PC-3 (cell line): ENCODE results near the gene ZNF330. TPM values are rescaled to one million over a fixed set of nuclear protein-coding genes. Genes with fewer than 3 reads are reported as not detected.
"Not testable (repeated sequence)": the region's sequence is repeated elsewhere in the genome, so short reads cannot be mapped to it uniquely, and the experiment has no call there.

Source experiments
- ATAC-seq: fragments of 200-7000 bp; cut with Tn5 transposase; 2 replicates; pipeline ENCODE4 v1.9.1; 2020; ENCODE audit warnings: mild to moderate bottlenecking, moderate library complexity
- BruUV-seq: library from RNA; stranded (reverse); fragments of 400-500 nt; replicated peaks from 2 replicates; lab custom pipeline; 2021; lab: Mats Ljungman, UMichigan
- CTCF ChIA-PET: fragments of 300-600 bp; sonication (Branson Sonifier 250); formaldehyde crosslinking; loops from one replicate; lab custom pipeline; 2022; ENCODE audit warnings: antibody characterized with exemption; lab: Charles Lee
- POLR2A ChIA-PET: fragments of 300-600 bp; sonication (Branson Sonifier 250); formaldehyde crosslinking; loops from one replicate; lab custom pipeline; 2022; ENCODE audit warnings: antibody characterized with exemption; ENCODE audit not compliant: unreplicated experiment; lab: Charles Lee
- DNase-seq: peaks from one replicate; pipeline ENCODE4 v3.0.0-alpha.2; 2015
- H2AFZ ChIP-seq: fragments of 300-600 bp; sonication (generic); 2 replicates; pipeline ENCODE4 v1.6.0; 2016; ENCODE audit warnings: antibody characterized with exemption, low read length
- H3F3A ChIP-seq: fragments of 300-600 bp; sonication (generic); one replicate; pipeline ENCODE4 v1.6.0; 2017; ENCODE audit warnings: antibody characterized with exemption, low read length, control low read depth, mild to moderate bottlenecking; ENCODE audit not compliant: unreplicated experiment
- H3K27ac ChIP-seq: fragments of 300-600 bp; sonication (generic); 2 replicates; pipeline ENCODE4 v1.5.1; 2016; ENCODE audit warnings: mild to moderate bottlenecking, low read length
- H3K27me3 ChIP-seq: fragments of 300-600 bp; sonication (generic); 2 replicates; pipeline ENCODE4 v1.6.1; 2016; ENCODE audit warnings: low read length, mixed read lengths
- H3K36me3 ChIP-seq: fragments of 300-600 bp; sonication (generic); 2 replicates; pipeline ENCODE4 v1.6.1; 2016; ENCODE audit warnings: low read depth, mixed run types, low read length, mixed read lengths
- H3K4me1 ChIP-seq: fragments of 300-600 bp; sonication (generic); 2 replicates; pipeline ENCODE4 v1.5.1; 2016; ENCODE audit warnings: low read length; ENCODE audit not compliant: insufficient read depth
- H3K4me2 ChIP-seq: fragments of 300-600 bp; sonication (generic); 2 replicates; pipeline ENCODE4 v1.6.0; 2016; ENCODE audit warnings: low read length
- H3K4me3 ChIP-seq: fragments of 300-600 bp; sonication (generic); 2 replicates; pipeline ENCODE4 v1.5.1; 2016; ENCODE audit warnings: mild to moderate bottlenecking, low read length, mixed read lengths
- H3K79me2 ChIP-seq: fragments of 300-600 bp; sonication (generic); 2 replicates; pipeline ENCODE4 v1.6.1; 2017; ENCODE audit warnings: low read length, mixed read lengths
- H3K9ac ChIP-seq: fragments of 300-600 bp; sonication (generic); 2 replicates; pipeline ENCODE4 v1.6.0; 2016; ENCODE audit warnings: mild to moderate bottlenecking, low read length
- H3K9me2 ChIP-seq: fragments of 300-600 bp; sonication (generic); replicated peaks from 2 replicates; pipeline ENCODE4 v1.6.1; 2016; ENCODE audit warnings: mixed run types, low read length, mixed read lengths
- H3K9me3 ChIP-seq: fragments of 300-600 bp; sonication (generic); 2 replicates; pipeline ENCODE4 v1.6.1; 2016; ENCODE audit warnings: low read length, mixed read lengths
- H4K20me1 ChIP-seq: fragments of 300-600 bp; sonication (generic); 2 replicates; pipeline ENCODE4 v1.6.1; 2016; ENCODE audit warnings: low read length, mixed read lengths
- EZH2 ChIP-seq: fragments of 300-600 bp; sonication (generic); IDR thresholded peaks from one replicate; pipeline ENCODE4 v1.6.1; 2017; ENCODE audit warnings: antibody characterized with exemption, mild to moderate bottlenecking, low read length; ENCODE audit not compliant: unreplicated experiment
- EZH2phosphoT487 ChIP-seq: fragments of 300-600 bp; sonication (generic); IDR thresholded peaks from 2 replicates; pipeline ENCODE4 v1.6.1; 2018; ENCODE audit warnings: mild to moderate bottlenecking, antibody characterized with exemption, low read length, borderline replicate concordance
- intact Hi-C: fragments of 100-400 bp; cut with micrococcal nuclease; formaldehyde crosslinking; loops from 2 replicates; pipeline ENCODE4 v1.9.0; 2023
- total RNA-seq: library from RNA; depleted of rRNA; stranded (reverse); fragments of >200 nt; gene quantifications from 2 replicates; pipeline ENCODE4 v1.2.3, GENCODE V29; 2014
- TF ChIP-seq, protein P1 (sequence below): fragments of 300-600 bp; sonication (generic); conservative IDR thresholded peaks from 2 replicates; pipeline ENCODE4 v1.5.1; 2017; ENCODE audit warnings: antibody characterized with exemption, low read depth, mild to moderate bottlenecking, low read length

ZNF330 gene
- total RNA-seq, 1 experiment from 2014 or later, result 44.4 TPM

DNA sequence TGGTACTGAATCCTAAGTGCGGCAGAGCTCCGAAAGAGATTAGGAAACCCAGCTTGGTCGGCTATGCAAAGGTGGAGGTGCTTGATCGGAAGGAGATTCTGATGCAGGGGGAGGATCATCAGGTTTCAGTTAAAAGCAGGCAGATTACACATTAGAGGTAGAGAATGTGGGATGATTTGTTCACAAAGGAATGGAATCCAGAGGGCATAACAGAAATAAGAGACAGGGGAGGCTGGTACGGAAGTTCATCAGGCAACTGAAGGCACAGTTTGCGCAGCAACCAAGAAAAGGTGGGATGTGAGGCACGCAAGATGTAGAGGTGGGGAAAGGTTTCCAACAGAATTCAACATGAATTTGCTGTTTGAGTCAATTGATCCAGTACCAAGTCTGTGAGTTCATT is 424 bp upstream of the ZNF330 start:
- DNase-seq, result no peak
- intact Hi-C loops, result no loop called here

DNA sequence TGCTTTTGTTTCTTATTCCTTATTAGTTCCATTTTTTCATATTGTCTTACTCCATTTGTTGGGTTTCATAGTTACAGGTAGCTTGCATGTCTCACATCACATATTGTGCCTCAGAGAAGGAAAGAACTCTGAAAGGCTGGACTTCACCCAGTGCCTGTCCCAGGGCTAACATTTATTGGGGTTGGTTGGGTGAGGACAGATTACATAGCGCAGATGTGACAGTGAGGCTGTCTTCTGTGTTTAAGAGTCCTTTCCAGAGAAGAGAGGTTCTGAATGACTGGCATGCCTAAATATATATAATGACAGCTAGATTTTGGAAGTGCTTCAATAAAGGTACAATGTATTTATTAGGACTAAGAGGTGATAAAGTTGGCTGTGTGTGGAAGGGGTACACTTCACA is 2.7 kb downstream of the ZNF330 start:
- Histone ChIP-seq H2AFZ (no peak overlapping the region), H3K4me3 (no peak overlapping the region), H3K9me2 (no peaks in the 10 kb centered on the region), H3K4me1 (peaks cover 14% of the 10 kb centered on the region), H3K36me3 (peaks cover 33% of the 10 kb centered on the region; the same call in 1 of the 2 replicates), H4K20me1 (peaks cover 15% of the 10 kb centered on the region; the same call in 1 of the 2 replicates), H3F3A (no peaks in the 10 kb centered on the region), H3K27ac (no peak overlapping the region), H3K79me2 (peaks cover 51% of the 10 kb centered on the region), H3K4me2 (no peak overlapping the region), H3K27me3 (no peaks in the 10 kb centered on the region), H3K9ac (no peak overlapping the region), H3K9me3 (no peaks in the 10 kb centered on the region)
- ATAC-seq (no peak), DNase-seq (no peak)
- POLR2A ChIA-PET, result no interaction called here
- CTCF ChIA-PET, result no interaction called here
- intact Hi-C loops, result no loop called here
- BruUV-seq, result no TSS peak
- no peak for TF ChIP-seq EZH2
- TF ChIP-seq, protein P1, sequence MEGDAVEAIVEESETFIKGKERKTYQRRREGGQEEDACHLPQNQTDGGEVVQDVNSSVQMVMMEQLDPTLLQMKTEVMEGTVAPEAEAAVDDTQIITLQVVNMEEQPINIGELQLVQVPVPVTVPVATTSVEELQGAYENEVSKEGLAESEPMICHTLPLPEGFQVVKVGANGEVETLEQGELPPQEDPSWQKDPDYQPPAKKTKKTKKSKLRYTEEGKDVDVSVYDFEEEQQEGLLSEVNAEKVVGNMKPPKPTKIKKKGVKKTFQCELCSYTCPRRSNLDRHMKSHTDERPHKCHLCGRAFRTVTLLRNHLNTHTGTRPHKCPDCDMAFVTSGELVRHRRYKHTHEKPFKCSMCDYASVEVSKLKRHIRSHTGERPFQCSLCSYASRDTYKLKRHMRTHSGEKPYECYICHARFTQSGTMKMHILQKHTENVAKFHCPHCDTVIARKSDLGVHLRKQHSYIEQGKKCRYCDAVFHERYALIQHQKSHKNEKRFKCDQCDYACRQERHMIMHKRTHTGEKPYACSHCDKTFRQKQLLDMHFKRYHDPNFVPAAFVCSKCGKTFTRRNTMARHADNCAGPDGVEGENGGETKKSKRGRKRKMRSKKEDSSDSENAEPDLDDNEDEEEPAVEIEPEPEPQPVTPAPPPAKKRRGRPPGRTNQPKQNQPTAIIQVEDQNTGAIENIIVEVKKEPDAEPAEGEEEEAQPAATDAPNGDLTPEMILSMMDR, result no peak
- TF ChIP-seq EZH2phosphoT487, result no peak

More for the DNA sequence above, 424 bp upstream of the ZNF330 start:
- H3K4me2 ChIP-seq, result peak overlapping the region; percentile 94
- H3K27me3 ChIP-seq, result no peaks in the 10 kb centered on the region
- peaks cover 15% of the 10 kb centered on the region; the same call in 1 of the 2 replicates for H4K20me1 ChIP-seq
- H3F3A ChIP-seq, result no peaks in the 10 kb centered on the region
- peaks cover 44% of the 10 kb centered on the region for H3K79me2 ChIP-seq
- H3K27ac ChIP-seq, result no peak overlapping the region
- H3K4me3 ChIP-seq, result peak overlapping the region; percentile 90
- no peak overlapping the region for H3K9ac ChIP-seq
- no peaks in the 10 kb centered on the region for H3K9me3 ChIP-seq
- peak overlapping the region; percentile 95 for H2AFZ ChIP-seq
- ATAC-seq, result no peak
- no peaks in the 10 kb centered on the region for H3K9me2 ChIP-seq
- peaks cover 13% of the 10 kb centered on the region; the same call in 1 of the 2 replicates for H3K36me3 ChIP-seq
- POLR2A ChIA-PET, result no interaction called here
- CTCF ChIA-PET, result no interaction called here
- TF ChIP-seq, protein P1, result no peak
- TF ChIP-seq EZH2, result no peak
- TF ChIP-seq EZH2phosphoT487, result no peak
- H3K4me1 ChIP-seq, result peaks cover 14% of the 10 kb centered on the region
- no TSS peak for BruUV-seq

DNA sequence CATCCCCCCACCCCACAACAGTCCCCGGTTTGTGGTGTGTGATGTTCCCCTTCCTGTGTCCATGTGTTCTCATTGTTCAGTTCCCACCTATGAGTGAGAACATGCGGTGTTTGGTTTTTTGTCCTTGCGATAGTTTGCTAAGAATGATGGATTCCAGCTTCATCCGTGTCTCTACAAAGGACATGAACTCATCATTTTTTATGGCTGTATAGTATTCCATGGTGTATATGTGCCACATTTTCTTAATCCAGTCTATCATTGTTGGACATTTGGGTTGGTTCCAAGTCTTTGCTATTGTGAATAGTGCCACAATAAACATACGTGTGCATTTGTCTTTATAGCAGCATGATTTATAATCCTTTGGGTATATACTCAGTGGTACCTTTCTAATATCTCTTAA is 6.6 kb downstream of the ZNF330 start:
- H3K27ac ChIP-seq, H3K4me2 ChIP-seq, H3K9ac ChIP-seq, H4K20me1 ChIP-seq, H3K4me1 ChIP-seq, DNase-seq, intact Hi-C loops, H3F3A ChIP-seq, ATAC-seq, H3K9me2 ChIP-seq, H3K4me3 ChIP-seq, POLR2A ChIA-PET, BruUV-seq, H2AFZ ChIP-seq, CTCF ChIA-PET, H3K9me3 ChIP-seq, H3K27me3 ChIP-seq: not testable (repeated sequence)
- peaks cover 36% of the 10 kb centered on the region for H3K79me2 ChIP-seq
- peaks cover 64% of the 10 kb centered on the region for H3K36me3 ChIP-seq
